Stimulated activated naive CD8-positive, alpha-beta T cell treated with anti-CD3 and anti-CD28 coated beads, Interleukin-15, amount 100 ng/mL, for 72 hours (primary cell): ENCODE data around the gene MDH2.
"Not testable (repeated sequence)": the region's sequence is repeated elsewhere in the genome, so short reads cannot be mapped to it uniquely, and the experiment has no call there.

ENCODE experiments used
- ATAC-seq: fragments of 150-1000 bp; cut with Tn5 transposase; 2 replicates; pipeline ENCODE4 v1.10.0; 2021; ENCODE audit warnings: mild to moderate bottlenecking, moderate library complexity
- DNase-seq, 2 donors: peaks; one replicate each; pipeline ENCODE4 v3.0.0; 2021 to 2022
- H3K27ac Mint-ChIP-seq, 2 donors: one replicate each; pipeline ENCODE4 v1.8.0; 2022; ENCODE audit warnings: mild to moderate bottlenecking in 2 of 2, mixed read lengths in 2 of 2, moderate library complexity in 2 of 2
- H3K27me3 Mint-ChIP-seq: one replicate; pipeline ENCODE4 v1.8.0; 2022; ENCODE audit warnings: mixed read lengths
- H3K4me1 Mint-ChIP-seq: one replicate; pipeline ENCODE4 v1.8.0; 2022; ENCODE audit warnings: mild to moderate bottlenecking, mixed read lengths
- H3K4me3 Mint-ChIP-seq, 2 donors: one replicate each; pipeline ENCODE4 v1.8.0; 2022; ENCODE audit warnings: mild to moderate bottlenecking in 2 of 2, mixed read lengths in 2 of 2, moderate library complexity in 1 of 2
- H3K9me3 Mint-ChIP-seq, 2 donors: one replicate each; pipeline ENCODE4 v1.8.0; 2022; ENCODE audit warnings: mixed read lengths in 2 of 2

The MDH2 gene

DNA sequence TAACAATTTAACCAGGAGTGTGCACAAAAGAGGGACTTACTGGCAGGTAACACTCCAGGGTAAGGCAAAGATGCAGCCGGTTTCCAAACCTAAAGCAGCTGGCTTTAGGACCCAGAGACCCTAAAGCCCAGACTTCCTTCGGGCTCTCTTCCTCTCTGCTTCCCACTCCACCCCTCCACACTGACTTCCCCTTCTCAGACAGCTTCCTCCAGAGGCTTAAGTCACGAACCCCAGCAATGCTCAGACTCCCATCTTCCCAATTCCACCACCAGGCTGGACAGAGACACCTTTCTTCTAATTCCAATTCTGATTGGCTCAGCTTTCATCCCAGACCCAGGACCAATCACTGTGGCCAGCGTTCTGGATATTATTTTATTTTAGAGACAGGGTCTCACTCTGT is 24.9 kb upstream of the MDH2 start:
- no peaks in the 10 kb centered on the region for H3K27me3 Mint-ChIP-seq
- peaks cover 13% of the 10 kb centered on the region for H3K4me1 Mint-ChIP-seq
- no peak for ATAC-seq
- H3K4me3 Mint-ChIP-seq, result no peak overlapping the region
- no peak for DNase-seq
- no peaks in the 10 kb centered on the region for H3K9me3 Mint-ChIP-seq
- no peak overlapping the region for H3K27ac Mint-ChIP-seq

DNA sequence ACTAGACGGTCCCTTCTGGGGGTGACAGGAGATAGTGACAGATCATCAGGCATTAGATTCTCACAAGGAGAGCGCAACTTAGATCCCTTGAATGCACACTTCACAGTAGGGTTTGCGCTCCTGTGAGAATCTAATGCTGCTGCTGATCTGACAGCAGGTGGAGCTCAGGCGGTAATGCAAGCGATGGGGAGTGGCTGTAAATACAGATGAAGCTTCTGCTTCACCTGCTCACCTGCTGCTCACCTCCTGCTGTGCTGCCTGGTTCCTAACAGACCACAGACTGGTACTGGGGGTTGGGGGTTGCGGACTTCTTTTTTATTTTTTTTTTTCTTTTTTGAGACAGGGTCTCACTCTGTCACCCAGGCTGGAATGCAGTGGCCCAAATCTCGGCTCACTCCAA is 18.2 kb upstream of the MDH2 start:
- not testable (repeated sequence) for H3K4me1 Mint-ChIP-seq, H3K9me3 Mint-ChIP-seq, H3K27me3 Mint-ChIP-seq, DNase-seq, ATAC-seq, H3K27ac Mint-ChIP-seq, H3K4me3 Mint-ChIP-seq

DNA sequence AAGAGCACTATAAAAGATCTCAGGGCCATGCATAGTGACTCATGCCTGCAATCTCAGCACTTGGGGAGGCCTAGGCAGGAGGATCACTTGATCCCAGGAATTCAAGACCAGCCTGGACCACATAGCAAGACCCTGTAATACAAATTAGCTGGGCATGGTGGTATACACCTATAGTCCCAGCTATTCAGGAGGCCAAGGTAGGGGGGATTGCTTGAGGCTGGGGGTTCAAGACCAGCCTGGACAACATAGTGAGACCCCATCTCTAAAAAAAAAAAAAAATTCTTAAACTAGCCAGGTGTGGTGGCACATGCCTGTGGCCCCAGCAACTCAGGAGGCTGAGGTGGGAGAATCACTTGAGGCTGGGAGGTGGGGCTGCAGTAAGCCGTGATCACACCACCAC is 15.9 kb upstream of the MDH2 start:
- Mint-ChIP-seq H3K4me1 (peaks cover 7% of the 10 kb centered on the region), H3K4me3 (no peak overlapping the region)
- no peak for ATAC-seq

DNA sequence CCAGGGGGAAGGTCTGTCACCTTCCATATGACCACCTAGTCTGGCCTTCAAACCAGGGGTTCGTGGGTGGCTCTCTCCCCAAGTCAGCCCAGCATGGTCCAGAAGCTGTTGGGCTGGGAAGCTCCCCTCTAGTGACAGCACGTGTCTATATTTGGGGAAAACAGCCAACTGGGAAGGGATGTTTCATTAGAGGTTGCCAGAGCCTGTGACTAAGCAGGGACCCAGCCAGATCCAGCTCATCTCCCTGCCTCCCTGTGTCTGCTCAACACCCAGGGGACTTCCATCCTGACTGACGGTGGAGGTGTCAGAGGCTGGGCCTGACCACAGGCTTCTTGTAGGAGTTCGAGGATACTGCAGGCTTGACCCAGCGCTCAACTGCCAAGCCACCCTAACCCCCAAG is 10.6 kb upstream of the MDH2 start:
- Mint-ChIP-seq H3K27ac (no peak overlapping the region), H3K27me3 (no peaks in the 10 kb centered on the region), H3K4me3 (no peak overlapping the region), H3K4me1 (peaks cover 15% of the 10 kb centered on the region), H3K9me3 (no peaks in the 10 kb centered on the region)
- DNase-seq (no peak), ATAC-seq (no peak)

More for the DNA sequence above, 15.9 kb upstream of the MDH2 start:
- H3K27ac Mint-ChIP-seq, result no peak overlapping the region
- H3K27me3 Mint-ChIP-seq, result no peaks in the 10 kb centered on the region
- no peak for DNase-seq
- H3K9me3 Mint-ChIP-seq, result no peaks in the 10 kb centered on the region

DNA sequence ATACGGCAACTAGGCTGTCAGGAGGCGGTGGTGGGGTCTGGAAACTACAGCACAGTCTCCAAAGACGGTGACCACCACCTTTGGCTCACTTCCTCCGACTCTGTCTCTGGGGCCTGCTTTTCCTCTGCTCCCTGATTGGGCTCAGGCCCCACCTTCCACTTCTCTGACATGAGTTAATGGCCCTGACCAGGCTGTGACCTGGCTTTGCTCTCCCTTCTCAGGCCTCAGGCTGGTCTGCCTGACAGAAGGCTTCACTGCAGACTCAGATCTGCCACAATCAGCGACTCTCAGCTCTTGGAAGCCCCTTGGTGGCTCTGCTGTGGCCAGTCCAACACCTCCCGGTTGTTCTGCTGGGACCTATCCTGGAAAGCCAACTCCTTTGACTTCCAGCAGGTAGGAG is 7.8 kb upstream of the MDH2 start:
- Mint-ChIP-seq H3K4me1 (peaks cover 13% of the 10 kb centered on the region), H3K4me3 (no peak overlapping the region), H3K9me3 (no peaks in the 10 kb centered on the region), H3K27me3 (no peaks in the 10 kb centered on the region), H3K27ac (peak overlapping the region in 1 of 2 donors; percentile 91)
- DNase-seq (no peak), ATAC-seq (no peak)

DNA sequence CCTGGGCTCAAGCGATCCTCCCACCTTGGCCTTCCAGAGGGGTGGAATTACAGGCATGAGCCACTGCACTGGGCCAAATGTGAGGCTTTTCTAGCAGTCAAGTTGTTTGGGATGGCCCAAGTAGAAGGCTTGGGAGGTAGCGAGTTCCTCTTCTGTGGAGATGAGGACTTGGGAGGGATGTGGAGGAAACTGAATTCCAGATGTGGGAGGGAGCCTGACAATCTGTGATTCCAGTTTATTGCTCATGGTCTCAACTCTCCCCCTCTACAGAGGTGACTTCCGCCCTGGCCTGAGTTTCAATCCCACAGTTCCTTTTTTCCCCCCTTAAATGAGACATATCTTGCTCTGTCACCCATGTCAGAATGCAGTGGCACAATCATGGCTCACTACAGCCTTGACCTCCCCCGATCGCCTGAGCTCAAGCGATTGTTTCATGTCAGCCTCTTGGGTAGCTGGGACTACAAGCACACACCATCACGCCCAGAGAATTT is 3.5 kb upstream of the MDH2 start:
- Mint-ChIP-seq H3K4me3 (no peak overlapping the region), H3K27ac (peak overlapping the region in 1 of 2 donors; percentile 69)
- ATAC-seq, result no peak

DNA sequence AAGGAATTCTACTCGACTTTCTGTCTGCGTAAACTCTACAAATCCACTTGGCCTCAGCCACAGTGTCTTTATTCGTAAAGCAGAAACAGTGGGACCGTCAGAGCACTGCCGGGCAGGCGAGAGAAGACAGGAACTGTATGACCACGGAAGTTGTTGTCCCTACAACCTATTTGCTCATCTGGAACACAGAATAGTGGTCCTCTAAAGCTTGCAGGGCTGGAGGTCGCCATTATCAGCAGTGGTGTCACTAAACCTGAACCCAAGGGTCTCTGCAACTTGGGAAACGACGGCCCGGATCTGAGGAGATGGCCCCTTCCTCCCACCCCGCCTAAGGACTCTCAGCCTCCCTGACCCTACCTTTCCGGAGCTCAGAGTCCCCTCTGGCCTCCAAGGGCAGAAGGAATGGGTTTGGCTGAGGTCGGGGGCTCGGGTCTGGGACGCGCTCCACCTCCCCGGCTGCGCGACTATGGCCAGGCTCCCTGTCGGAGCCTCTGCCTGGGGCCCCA is 548 bp upstream of the MDH2 start:
- Mint-ChIP-seq H3K27me3 (no peaks in the 10 kb centered on the region), H3K9me3 (no peaks in the 10 kb centered on the region), H3K27ac (peak overlapping the region; percentile 99), H3K4me1 (peaks cover 49% of the 10 kb centered on the region), H3K4me3 (peak overlapping the region; percentile 98)
- ATAC-seq (peak; percentile 12), DNase-seq (peak in 1 of 2 donors; percentile 6)

More for the DNA sequence above, 3.5 kb upstream of the MDH2 start:
- Mint-ChIP-seq H3K27me3 (no peaks in the 10 kb centered on the region), H3K9me3 (no peaks in the 10 kb centered on the region), H3K4me1 (peaks cover 29% of the 10 kb centered on the region)
- DNase-seq, result no peak

DNA sequence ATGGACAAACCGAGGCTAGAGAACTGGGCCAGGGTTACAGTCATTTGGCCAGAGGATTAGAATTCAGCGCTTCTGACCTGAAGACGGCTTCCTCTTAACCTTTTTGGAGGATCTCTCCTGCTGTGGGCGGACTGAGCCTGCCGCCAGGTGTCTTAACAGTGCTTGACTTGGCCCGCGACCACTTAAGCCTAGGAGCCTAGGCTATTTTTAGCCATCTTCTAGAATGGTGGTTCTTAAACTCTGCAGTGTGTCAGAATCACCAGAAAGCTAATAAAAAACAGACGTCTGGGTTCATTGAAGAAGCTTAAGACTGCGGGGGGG is 722 bp downstream of the MDH2 start:
- Mint-ChIP-seq H3K27ac (peak overlapping the region; percentile 98 to 99), H3K4me1 (peaks cover 59% of the 10 kb centered on the region), H3K9me3 (no peaks in the 10 kb centered on the region), H3K4me3 (peak overlapping the region; percentile 98), H3K27me3 (no peaks in the 10 kb centered on the region)
- DNase-seq, result peak; percentile 12 to 35
- ATAC-seq, result peak; percentile 21

DNA sequence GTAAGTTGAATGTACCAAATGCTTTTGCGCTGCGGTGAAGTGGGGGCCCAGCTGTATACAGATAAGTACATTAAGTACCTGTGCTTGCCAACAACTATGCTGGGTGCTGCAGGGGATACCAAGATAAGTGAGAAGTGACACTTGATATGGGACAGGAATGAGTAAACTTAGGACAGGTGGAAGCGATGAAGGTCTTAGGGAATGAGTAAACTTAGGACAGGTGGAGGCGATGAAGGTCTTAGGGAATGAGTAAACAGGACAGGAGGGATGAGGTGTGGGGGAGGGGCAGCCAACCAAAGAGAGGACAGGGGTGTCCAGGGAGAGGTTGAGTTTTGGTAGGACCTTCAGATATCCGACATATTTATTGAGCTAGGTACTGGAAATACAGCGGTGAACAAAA is 1.4 kb downstream of the MDH2 start:
- ATAC-seq (no peak), DNase-seq (no peak)
- peak overlapping the region; percentile 98 for H3K4me3 Mint-ChIP-seq
- peaks cover 61% of the 10 kb centered on the region for H3K4me1 Mint-ChIP-seq
- H3K27me3 Mint-ChIP-seq, result no peaks in the 10 kb centered on the region
- H3K27ac Mint-ChIP-seq, result peak overlapping the region in 1 of 2 donors; percentile 39
- no peaks in the 10 kb centered on the region for H3K9me3 Mint-ChIP-seq

DNA sequence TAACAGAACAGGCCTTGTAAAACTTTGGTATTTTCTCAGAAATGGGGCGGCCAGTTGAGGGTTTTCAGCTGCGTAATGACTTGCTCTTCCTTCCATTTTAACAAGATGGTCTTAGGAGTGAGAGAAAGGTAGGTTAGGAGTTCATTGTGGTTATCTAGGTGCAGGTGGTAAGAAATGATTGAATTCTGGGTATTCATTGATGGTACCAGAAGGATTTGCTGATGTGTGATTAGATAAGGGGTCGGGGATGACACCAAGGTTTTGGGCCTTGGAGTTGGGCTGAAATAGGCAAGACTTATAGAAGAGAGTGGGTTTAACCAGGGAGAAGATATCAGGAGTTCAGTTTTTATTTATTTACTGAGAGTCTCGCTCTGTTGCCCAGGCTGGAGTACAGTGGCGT is 2.6 kb downstream of the MDH2 start:
- H3K4me1 Mint-ChIP-seq, result peaks cover 53% of the 10 kb centered on the region

DNA sequence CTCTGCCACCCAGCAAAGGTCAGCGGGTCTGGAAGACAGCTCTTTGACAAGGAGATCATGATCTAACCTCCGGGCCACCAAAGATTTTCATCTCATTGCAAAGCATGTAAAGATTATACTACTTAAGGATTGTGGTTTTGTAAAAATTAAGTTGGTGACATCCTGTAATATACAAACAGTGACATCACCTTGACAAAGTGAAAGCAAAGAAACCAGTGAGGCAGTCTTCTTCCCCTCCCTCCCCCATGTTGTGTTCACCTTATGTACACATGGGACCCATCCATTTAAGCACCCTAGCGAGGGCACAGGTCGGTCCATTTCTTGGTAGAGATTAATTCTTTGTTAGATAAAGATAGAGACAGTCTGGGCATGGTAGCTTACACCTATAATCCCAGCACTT is 3.9 kb downstream of the MDH2 start:
- Mint-ChIP-seq H3K27me3 (no peaks in the 10 kb centered on the region), H3K9me3 (no peaks in the 10 kb centered on the region), H3K4me1 (peaks cover 45% of the 10 kb centered on the region), H3K4me3 (no peak overlapping the region), H3K27ac (peak overlapping the region; percentile 36 to 73)
- no peak for ATAC-seq
- DNase-seq, result no peak

More for the DNA sequence above, 2.6 kb downstream of the MDH2 start:
- ATAC-seq, result no peak
- Mint-ChIP-seq H3K27ac (peak overlapping the region; percentile 0 to 16), H3K4me3 (peak overlapping the region; percentile 1 to 6), H3K9me3 (no peaks in the 10 kb centered on the region), H3K27me3 (no peaks in the 10 kb centered on the region)
- no peak for DNase-seq

DNA sequence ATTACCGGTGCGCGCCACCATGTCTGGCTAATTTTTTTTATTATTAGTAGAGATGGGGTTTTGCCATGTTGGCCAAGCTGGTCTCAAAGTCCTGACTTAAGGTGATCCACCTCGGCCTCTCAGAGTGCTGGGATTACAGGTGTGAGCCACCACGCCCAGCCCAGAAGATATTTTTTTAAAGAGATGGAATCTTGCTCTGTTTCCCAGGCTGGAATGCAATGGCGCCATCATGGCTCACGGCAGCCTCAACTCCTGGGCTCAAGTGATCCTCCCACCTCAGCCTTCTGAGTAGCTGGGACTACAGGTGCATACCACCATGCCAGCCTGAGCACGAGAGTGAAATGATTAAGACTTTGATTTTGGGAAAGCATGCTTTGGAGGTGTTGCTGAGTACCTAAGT is 4.8 kb downstream of the MDH2 start:
- not testable (repeated sequence) for H3K4me3 Mint-ChIP-seq, DNase-seq, H3K9me3 Mint-ChIP-seq, ATAC-seq, H3K27me3 Mint-ChIP-seq
- H3K27ac Mint-ChIP-seq, result peak overlapping the region; percentile 60 to 90
- H3K4me1 Mint-ChIP-seq, result peaks cover 45% of the 10 kb centered on the region

DNA sequence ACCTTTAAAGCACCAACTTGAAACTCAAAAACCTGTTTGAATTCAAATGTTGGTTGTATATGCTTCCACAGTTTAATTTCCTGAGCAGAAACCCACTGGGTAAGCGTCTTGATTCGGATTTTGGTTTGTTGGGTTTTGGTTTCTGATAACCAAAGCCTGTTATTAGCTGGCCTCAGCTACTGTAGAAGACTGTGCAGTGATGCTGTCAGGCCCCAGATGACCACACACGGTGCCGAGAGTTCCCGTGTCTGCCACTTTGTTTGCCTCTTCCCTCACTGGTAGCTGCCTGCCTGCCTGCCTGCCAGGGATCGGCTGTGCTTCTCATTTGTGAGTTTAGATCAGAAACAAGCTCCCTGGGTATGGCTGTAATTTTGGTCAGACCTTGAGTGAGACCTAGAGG is 5.6 kb downstream of the MDH2 start:
- H3K27ac Mint-ChIP-seq, result no peak overlapping the region
- H3K4me3 Mint-ChIP-seq, result no peak overlapping the region
- H3K9me3 Mint-ChIP-seq, result no peaks in the 10 kb centered on the region
- H3K4me1 Mint-ChIP-seq, result peaks cover 45% of the 10 kb centered on the region
- ATAC-seq (no peak), DNase-seq (no peak)
- no peaks in the 10 kb centered on the region for H3K27me3 Mint-ChIP-seq

DNA sequence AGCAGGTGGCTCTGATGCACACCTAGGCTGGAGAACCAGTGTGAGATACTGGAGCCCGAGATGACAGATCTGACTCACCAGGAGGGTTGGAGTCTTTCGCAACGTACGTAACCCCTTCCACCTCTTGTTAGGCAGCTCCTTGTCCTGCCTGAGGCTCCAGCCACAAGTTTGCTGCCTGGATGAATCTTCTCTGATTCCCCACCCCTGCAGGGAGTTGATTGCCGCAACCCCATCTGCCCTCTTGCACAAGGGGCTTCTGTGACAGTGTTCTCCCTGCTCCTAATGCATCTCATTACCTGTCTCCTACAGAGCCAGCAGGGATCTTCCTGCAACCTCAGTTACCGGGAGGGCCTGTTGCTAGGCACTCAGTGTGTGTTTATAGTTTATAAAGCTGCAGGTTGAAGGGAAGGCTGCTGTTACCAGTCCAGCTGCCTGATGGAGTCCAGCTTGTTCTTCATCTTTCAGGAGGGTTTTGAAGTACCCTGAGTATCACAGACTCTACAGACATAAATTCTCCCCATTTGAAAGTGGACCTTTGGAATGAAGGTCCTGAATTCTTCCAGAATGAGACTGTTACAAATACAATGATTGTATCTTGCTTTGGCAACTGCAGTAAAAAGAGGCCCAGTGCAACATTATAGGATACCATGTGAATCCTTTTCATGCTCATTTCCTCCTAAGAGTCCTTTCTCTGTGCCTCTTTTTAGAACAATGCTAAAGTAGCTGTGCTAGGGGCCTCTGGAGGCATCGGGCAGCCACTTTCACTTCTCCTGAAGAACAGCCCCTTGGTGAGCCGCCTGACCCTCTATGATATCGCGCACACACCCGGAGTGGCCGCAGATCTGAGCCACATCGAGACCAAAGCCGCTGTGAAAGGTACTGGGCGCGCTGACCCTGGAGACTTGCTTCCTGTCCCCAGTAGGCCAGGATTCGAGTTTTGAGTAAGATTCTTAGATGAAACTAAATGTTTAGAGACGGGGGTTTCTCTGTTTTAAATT is 6.5 kb downstream of the MDH2 start:
- Mint-ChIP-seq H3K27ac (peak overlapping the region in 1 of 2 donors; percentile 40), H3K27me3 (no peaks in the 10 kb centered on the region), H3K9me3 (no peaks in the 10 kb centered on the region), H3K4me3 (no peak overlapping the region), H3K4me1 (peaks cover 40% of the 10 kb centered on the region)
- no peak for ATAC-seq
- no peak for DNase-seq

DNA sequence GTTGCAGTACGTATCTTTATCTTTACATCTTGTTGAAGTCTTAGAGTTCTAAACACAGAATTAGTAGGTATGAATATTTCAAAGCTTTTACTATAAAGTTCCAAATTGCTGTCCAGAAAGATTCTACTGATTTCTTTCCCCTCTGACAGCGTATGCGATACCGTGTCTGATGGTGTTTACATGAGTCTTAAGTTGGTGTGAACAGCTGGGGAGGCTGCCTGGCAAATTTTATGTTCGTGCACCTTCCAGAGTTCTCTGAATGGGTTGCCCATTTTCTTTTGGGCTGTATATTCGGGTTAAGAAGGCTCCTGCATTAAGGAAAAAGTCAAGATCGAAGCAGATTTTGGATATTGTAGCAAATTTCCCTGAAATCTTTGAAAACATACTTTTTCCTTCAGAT is 8.3 kb downstream of the MDH2 start:
- Mint-ChIP-seq H3K9me3 (no peaks in the 10 kb centered on the region), H3K4me1 (peaks cover 23% of the 10 kb centered on the region), H3K27ac (no peak overlapping the region), H3K27me3 (no peaks in the 10 kb centered on the region), H3K4me3 (no peak overlapping the region)
- ATAC-seq (no peak), DNase-seq (no peak)

DNA sequence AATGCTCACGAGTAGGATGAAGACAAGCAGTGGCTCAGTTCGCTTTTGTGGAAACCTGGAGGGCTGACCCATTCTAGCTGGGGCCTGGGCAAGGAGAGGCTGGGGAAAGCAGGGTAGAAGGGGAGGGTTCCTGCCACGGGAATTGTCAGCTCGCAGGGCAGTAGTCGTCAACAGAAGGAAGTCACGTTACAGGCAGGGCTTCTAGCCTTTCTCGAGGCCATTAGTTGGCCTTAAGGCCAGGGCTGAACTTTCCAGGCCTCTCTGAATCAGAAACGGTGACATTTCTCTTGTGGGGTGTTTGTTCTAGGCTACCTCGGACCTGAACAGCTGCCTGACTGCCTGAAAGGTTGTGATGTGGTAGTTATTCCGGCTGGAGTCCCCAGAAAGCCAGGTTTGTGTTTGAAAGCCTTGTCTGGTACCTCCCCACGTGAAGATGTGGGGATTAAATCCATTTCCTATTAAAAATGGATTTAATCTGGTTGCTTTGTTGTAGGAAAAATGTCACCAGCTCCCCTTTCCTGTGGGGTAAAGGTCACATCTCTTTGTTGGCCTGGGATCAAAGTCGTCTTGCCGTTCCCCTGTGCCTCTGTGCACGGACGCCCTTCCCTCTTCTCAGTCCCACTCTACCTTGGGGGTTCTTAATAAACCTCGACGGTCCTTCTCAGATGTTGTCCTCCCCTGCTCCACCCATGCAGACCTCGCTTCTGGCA is 9.4 kb downstream of the MDH2 start:
- no peak for DNase-seq
- no peaks in the 10 kb centered on the region for H3K27me3 Mint-ChIP-seq
- H3K27ac Mint-ChIP-seq, result no peak overlapping the region
- H3K4me3 Mint-ChIP-seq, result no peak overlapping the region
- H3K4me1 Mint-ChIP-seq, result peaks cover 13% of the 10 kb centered on the region
- no peaks in the 10 kb centered on the region for H3K9me3 Mint-ChIP-seq
- no peak for ATAC-seq
